Gastrocnemius medialis (tissue), 4 donors: ENCODE data around the gene FOXA2. TPM values are rescaled to one million over a fixed set of nuclear protein-coding genes. Genes with fewer than 3 reads are reported as not detected.

Experiments used
- ATAC-seq, 2 donors: fragments of 150-250 bp; one replicate each; pipeline ENCODE4 v1.9.1; 2016
- DNase-seq, 2 donors: peaks; one replicate each; pipeline ENCODE4 v3.0.0-alpha.2; 2019
- H3K27ac ChIP-seq, 4 donors: fragments of 200-600 bp; sonication (generic); 1 replicate in 1 of 4; 2 replicates in 3 of 4; pipeline ENCODE4 v1.5.1; 2016 to 2018; ENCODE audit warnings: mild to moderate bottlenecking in 2 of 4, moderate library complexity in 1 of 4
- H3K27me3 ChIP-seq, 3 donors: fragments of 200-600 bp; sonication (generic) in 2 of 3; 1 replicate in 1 of 3; 2 replicates in 2 of 3; pipeline versions ENCODE4 v1.5.1 to v1.6.0; 2016 to 2019; ENCODE audit warnings: mild to moderate bottlenecking in 1 of 3, moderate library complexity in 1 of 3
- H3K36me3 ChIP-seq, 2 donors: fragments of 200-600 bp; sonication (generic) in 1 of 2; one replicate each; pipeline ENCODE4 v1.5.1; 2017 to 2018
- H3K4me1 ChIP-seq, 2 donors: fragments of 200-600 bp; sonication (generic) in 1 of 2; one replicate each; pipeline ENCODE4 v1.5.1; 2016 to 2017; ENCODE audit warnings: mild to moderate bottlenecking in 2 of 2
- H3K4me3 ChIP-seq, 4 donors: fragments of 200-600 bp; sonication (generic) in 3 of 4; 1 replicate in 1 of 4; 2 replicates in 3 of 4; pipeline ENCODE4 v1.5.1; 2016 to 2019; ENCODE audit warnings: mild to moderate bottlenecking in 2 of 4
- H3K9me3 ChIP-seq, 3 donors: fragments of 200-600 bp; sonication (generic) in 2 of 3; 1 replicate in 1 of 3; 2 replicates in 2 of 3; pipeline ENCODE4 v1.5.1; 2016 to 2019
- CTCF ChIP-seq, 5 experiments: fragments of 450-650 bp in 3 of 5; fragments of 200-600 bp in 2 of 5; sonication (generic) in 2 of 5; IDR thresholded peaks in 4 of 5; conservative IDR thresholded peaks in 1 of 5; 1 replicate in 4 of 5; 2 replicates in 1 of 5; pipeline ENCODE4 v1.5.1; 2016 to 2019; ENCODE audit warnings: antibody characterized with exemption in 5 of 5, mild to moderate bottlenecking in 3 of 5, moderate library complexity in 3 of 5
- POLR2A ChIP-seq, 2 donors: fragments of 450-650 bp; IDR thresholded peaks; one replicate each; pipeline ENCODE4 v1.6.1; 2017; ENCODE audit warnings: antibody characterized with exemption in 2 of 2, mild to moderate bottlenecking in 2 of 2, moderate library complexity in 2 of 2
- in situ Hi-C, 4 donors: fragments of 200-750 bp; cut with MboI; loops; one replicate each; pipeline versions ENCODE4 v1.15.0 to v1.8.0; 2017; ENCODE audit warnings: low sequenced_read_pairs in 4 of 4
- intact Hi-C: fragments of 100-400 bp; cut with DNase I; formaldehyde crosslinking; loops from one replicate; pipeline ENCODE4 v1.15.1; 2023; ENCODE audit warnings: low total_unique reads
- total RNA-seq, 4 donors: library from RNA; depleted of rRNA; stranded (reverse); fragments of >200 nt; gene quantifications; one replicate each; pipeline versions ENCODE4 v1.1.0 to v1.2.3, GENCODE V29; 2016

Gene FOXA2
- total RNA-seq, 4 donors from 2014 or later, result 0.42 to 0.72 TPM; not detected in 2

- Histone ChIP-seq H3K9me3 (no peaks in the 10 kb centered on the region), H3K27me3 (peaks cover 0 to 3% (median 0%) of the 10 kb centered on the region in 3 donors), H3K4me1 (no peaks in the 10 kb centered on the region), H3K4me3 (no peak overlapping the region), H3K36me3 (no peaks in the 10 kb centered on the region), H3K27ac (no peak overlapping the region)
- DNase-seq (no peak), ATAC-seq (no peak)
- TF ChIP-seq POLR2A (IDR thresholded peaks at IDR 0.05) (no peak), CTCF (IDR thresholded peaks at IDR 0.05 in 4 of 5, conservative IDR thresholded peaks at IDR 0.05 in 1 of 5) (no peak)
- intact Hi-C loops, result no loop called here
- in situ Hi-C loops, result no loop called here
These were observed 51.8 kb downstream of the FOXA2 start for GRCh38 chr20:22532598-22532997.

- peaks cover 0 to 3% (median 0%) of the 10 kb centered on the region in 3 donors for H3K27me3 ChIP-seq
- TF ChIP-seq CTCF (IDR thresholded peaks at IDR 0.05 in 4 of 5, conservative IDR thresholded peaks at IDR 0.05 in 1 of 5) (no peak), POLR2A (IDR thresholded peaks at IDR 0.05) (no peak)
- in situ Hi-C loops, result no loop called here
- H3K27ac ChIP-seq, result no peak overlapping the region
- H3K4me3 ChIP-seq, result no peak overlapping the region
- DNase-seq, result no peak
- no peaks in the 10 kb centered on the region for H3K36me3 ChIP-seq
- intact Hi-C loops, result no loop called here
- no peaks in the 10 kb centered on the region for H3K4me1 ChIP-seq
- no peaks in the 10 kb centered on the region for H3K9me3 ChIP-seq
- ATAC-seq, result no peak
These were observed 52.6 kb downstream of the FOXA2 start for GRCh38 chr20:22531756-22532155.

GRCh38 chr20:22531056-22531615, 53.2 kb downstream of the FOXA2 start:
- TF ChIP-seq CTCF (IDR thresholded peaks at IDR 0.05 in 4 of 5, conservative IDR thresholded peaks at IDR 0.05 in 1 of 5), result no peak
- Histone ChIP-seq H3K27me3 (peaks cover 0 to 3% (median 0%) of the 10 kb centered on the region in 3 donors), H3K9me3 (no peaks in the 10 kb centered on the region), H3K27ac (no peak overlapping the region), H3K36me3 (no peaks in the 10 kb centered on the region), H3K4me1 (no peaks in the 10 kb centered on the region), H3K4me3 (no peak overlapping the region)
- in situ Hi-C loops, result no loop called here
- DNase-seq (no peak), ATAC-seq (no peak)
- intact Hi-C loops, result no loop called here
